Measurements from ENCODE around the gene RSL1D1. TPM values are rescaled to one million over a fixed set of nuclear protein-coding genes. Genes with fewer than 3 reads are reported as not detected.
A peak's percentile ranks its signal among the peaks of the same experiment; 100 is the strongest.

The RSL1D1 gene
- total RNA-seq, 1 donor from 2014 or later = 133 TPM

DNA sequence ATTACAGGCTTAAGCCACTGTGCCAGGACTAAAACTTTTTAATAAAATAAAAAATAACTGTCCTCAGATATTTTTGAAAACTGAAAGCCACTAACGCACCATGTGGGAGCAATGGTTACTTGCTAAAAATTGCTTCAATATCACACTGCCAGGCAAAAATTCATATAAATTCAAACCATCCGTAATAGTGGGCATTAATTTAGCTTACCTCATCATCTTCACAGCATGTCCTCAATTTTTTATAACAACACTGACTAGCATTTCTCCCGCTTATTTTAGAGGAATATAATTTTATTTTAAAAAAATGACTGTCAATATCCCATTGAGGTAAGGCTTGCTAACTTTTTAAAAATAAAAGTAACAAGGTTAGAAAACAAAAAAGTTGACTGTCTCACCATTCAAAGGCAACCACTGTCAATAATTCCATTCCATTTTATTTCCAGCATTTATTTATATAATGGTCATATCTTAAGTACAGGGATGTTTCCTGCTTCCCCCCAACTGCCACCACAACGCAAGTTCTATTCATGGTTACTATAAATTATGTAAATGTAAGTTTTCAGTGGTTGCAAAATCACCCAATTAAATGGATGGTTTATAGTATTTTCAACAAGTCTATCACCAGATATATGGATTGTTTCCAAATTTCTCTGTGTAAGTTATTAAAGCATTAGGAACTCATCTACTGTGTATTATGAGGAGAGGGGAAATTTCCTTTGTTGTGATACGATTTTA, 39.1 kb upstream of the RSL1D1 start:
- H3K4me3 Mint-ChIP-seq (ENCODE audit: low read depth) = no peak overlapping the region
- no peak overlapping the region for H3K27ac Mint-ChIP-seq
- no peaks in the 10 kb centered on the region for H3K4me1 Mint-ChIP-seq (ENCODE audit: low read depth)
- peaks cover 30% of the 10 kb centered on the region for H3K36me3 Mint-ChIP-seq (ENCODE audit: insufficient read depth)
- H3K27me3 Mint-ChIP-seq = no peaks in the 10 kb centered on the region
- H3K9me3 Mint-ChIP-seq (ENCODE audit: low read depth) = no peaks in the 10 kb centered on the region
- TF ChIP-seq, protein P1, sequence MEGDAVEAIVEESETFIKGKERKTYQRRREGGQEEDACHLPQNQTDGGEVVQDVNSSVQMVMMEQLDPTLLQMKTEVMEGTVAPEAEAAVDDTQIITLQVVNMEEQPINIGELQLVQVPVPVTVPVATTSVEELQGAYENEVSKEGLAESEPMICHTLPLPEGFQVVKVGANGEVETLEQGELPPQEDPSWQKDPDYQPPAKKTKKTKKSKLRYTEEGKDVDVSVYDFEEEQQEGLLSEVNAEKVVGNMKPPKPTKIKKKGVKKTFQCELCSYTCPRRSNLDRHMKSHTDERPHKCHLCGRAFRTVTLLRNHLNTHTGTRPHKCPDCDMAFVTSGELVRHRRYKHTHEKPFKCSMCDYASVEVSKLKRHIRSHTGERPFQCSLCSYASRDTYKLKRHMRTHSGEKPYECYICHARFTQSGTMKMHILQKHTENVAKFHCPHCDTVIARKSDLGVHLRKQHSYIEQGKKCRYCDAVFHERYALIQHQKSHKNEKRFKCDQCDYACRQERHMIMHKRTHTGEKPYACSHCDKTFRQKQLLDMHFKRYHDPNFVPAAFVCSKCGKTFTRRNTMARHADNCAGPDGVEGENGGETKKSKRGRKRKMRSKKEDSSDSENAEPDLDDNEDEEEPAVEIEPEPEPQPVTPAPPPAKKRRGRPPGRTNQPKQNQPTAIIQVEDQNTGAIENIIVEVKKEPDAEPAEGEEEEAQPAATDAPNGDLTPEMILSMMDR (IDR thresholded peaks at IDR 0.05; ENCODE audit: unreplicated experiment) = no peak
- DNase-seq (ENCODE audit: low spot score, unreplicated experiment) = no peak

DNA sequence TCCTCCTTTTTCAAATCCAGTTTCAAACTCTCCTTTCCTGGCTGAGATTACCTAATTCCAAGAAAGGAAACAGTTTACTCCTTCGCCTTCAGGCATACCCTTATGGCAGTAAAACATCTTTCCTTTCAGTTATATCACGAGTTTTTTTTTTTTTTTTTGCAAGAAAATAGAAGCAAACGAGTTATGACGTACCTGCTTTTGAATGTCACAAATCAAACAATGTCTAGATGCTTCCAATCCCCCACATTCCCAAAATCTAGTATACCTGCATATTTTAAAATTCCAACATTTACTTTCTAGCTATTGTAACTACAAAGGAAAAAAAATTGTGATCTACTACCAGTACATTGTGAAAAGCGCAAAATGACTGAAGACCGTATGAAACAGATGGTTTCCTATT, 35.5 kb upstream of the RSL1D1 start:
- DNase-seq (ENCODE audit: low spot score, unreplicated experiment) = no peak
- no peaks in the 10 kb centered on the region for H3K9me3 Mint-ChIP-seq (ENCODE audit: low read depth)
- H3K27me3 Mint-ChIP-seq = no peaks in the 10 kb centered on the region
- no peak overlapping the region for H3K4me3 Mint-ChIP-seq (ENCODE audit: low read depth)
- TF ChIP-seq, protein P1 (IDR thresholded peaks at IDR 0.05; ENCODE audit: unreplicated experiment) = no peak
- no peaks in the 10 kb centered on the region for H3K4me1 Mint-ChIP-seq (ENCODE audit: low read depth)
- H3K27ac Mint-ChIP-seq = peak overlapping the region; percentile 46
- peaks cover 27% of the 10 kb centered on the region for H3K36me3 Mint-ChIP-seq (ENCODE audit: insufficient read depth)

DNA sequence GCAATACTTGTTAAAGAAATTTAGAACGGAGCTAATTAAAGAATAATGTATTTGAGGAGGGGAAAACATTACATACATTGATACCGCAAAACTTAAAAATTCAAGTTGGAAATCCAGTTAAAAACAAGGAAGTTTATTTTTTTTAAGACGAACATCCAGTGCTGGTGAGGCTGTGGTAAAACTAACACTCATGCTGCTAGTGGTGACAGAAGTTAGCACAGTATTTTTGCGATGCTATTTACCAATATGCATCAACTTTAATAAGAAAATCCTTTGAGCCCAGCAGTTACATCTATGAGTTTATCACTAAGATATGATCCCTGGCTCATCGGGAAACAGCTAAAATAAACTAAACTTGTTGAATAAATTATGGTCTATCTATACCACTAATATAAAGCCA, 32.7 kb upstream of the RSL1D1 start:
- H3K27me3 Mint-ChIP-seq = no peaks in the 10 kb centered on the region
- H3K27ac Mint-ChIP-seq = no peak overlapping the region
- DNase-seq (ENCODE audit: low spot score, unreplicated experiment) = no peak
- H3K4me1 Mint-ChIP-seq (ENCODE audit: low read depth) = no peaks in the 10 kb centered on the region
- H3K9me3 Mint-ChIP-seq (ENCODE audit: low read depth) = no peaks in the 10 kb centered on the region
- TF ChIP-seq, protein P1 (IDR thresholded peaks at IDR 0.05; ENCODE audit: unreplicated experiment) = no peak
- peaks cover 32% of the 10 kb centered on the region for H3K36me3 Mint-ChIP-seq (ENCODE audit: insufficient read depth)
- no peak overlapping the region for H3K4me3 Mint-ChIP-seq (ENCODE audit: low read depth)

DNA sequence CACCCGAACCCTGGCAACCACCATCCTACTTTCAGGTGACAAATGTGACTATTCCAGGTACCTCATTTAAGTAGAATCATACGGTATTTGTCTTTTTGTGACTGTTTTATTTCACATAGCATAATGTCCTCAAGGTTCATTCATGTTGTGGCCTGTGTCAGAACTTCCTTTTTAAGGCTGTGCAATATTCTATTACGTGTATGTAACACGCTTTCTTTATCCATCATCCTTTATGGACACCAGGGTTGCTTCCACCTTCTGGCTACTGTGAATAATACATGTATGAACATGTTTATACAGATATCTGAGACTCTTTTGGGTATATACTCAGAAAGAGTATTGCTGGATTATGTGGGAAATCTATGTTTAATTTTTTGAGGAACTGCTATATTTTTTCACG, 28.7 kb upstream of the RSL1D1 start:
- H3K9me3 Mint-ChIP-seq (ENCODE audit: low read depth) = no peaks in the 10 kb centered on the region
- DNase-seq (ENCODE audit: low spot score, unreplicated experiment) = no peak
- H3K36me3 Mint-ChIP-seq (ENCODE audit: insufficient read depth) = peaks cover 21% of the 10 kb centered on the region

DNA sequence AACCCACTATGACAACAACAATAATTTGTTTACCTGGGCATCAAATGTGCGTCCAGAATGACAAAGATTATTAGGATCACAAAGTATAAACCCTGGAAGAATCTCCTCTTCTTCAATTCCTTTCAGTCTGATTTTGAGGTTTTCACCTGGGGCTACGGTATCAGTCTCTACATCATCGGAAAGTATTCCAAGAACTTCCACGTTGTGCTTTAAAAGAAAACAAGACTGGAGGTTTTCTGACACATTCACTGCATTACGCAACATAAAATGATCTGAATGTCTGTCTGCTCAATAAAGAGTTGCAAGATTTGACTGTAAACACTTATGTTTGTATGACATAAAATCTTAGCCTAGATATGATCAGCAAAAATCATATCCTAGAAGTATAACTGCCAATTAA, 26.0 kb upstream of the RSL1D1 start:
- TF ChIP-seq, protein P1 (IDR thresholded peaks at IDR 0.05; ENCODE audit: unreplicated experiment) = no peak
- H3K27ac Mint-ChIP-seq = no peak overlapping the region
- DNase-seq (ENCODE audit: low spot score, unreplicated experiment) = no peak
- H3K27me3 Mint-ChIP-seq = no peaks in the 10 kb centered on the region
- H3K4me3 Mint-ChIP-seq (ENCODE audit: low read depth) = no peak overlapping the region
- no peaks in the 10 kb centered on the region for H3K9me3 Mint-ChIP-seq (ENCODE audit: low read depth)
- peaks cover 1% of the 10 kb centered on the region for H3K4me1 Mint-ChIP-seq (ENCODE audit: low read depth)
- peaks cover 22% of the 10 kb centered on the region for H3K36me3 Mint-ChIP-seq (ENCODE audit: insufficient read depth)

More for the DNA sequence above, 28.7 kb upstream of the RSL1D1 start:
- TF ChIP-seq, protein P1 (IDR thresholded peaks at IDR 0.05; ENCODE audit: unreplicated experiment) = no peak
- Mint-ChIP-seq H3K4me1 (ENCODE audit: low read depth) (peaks cover 1% of the 10 kb centered on the region), H3K27ac (no peak overlapping the region), H3K4me3 (ENCODE audit: low read depth) (no peak overlapping the region), H3K27me3 (no peaks in the 10 kb centered on the region)

Measured in progenitor cell of endocrine pancreas (in vitro differentiated cells).